ENCODE data around the gene GRPEL2.
A peak's percentile ranks its signal among the peaks of the same experiment; 100 is the strongest.

Gene GRPEL2

DNA sequence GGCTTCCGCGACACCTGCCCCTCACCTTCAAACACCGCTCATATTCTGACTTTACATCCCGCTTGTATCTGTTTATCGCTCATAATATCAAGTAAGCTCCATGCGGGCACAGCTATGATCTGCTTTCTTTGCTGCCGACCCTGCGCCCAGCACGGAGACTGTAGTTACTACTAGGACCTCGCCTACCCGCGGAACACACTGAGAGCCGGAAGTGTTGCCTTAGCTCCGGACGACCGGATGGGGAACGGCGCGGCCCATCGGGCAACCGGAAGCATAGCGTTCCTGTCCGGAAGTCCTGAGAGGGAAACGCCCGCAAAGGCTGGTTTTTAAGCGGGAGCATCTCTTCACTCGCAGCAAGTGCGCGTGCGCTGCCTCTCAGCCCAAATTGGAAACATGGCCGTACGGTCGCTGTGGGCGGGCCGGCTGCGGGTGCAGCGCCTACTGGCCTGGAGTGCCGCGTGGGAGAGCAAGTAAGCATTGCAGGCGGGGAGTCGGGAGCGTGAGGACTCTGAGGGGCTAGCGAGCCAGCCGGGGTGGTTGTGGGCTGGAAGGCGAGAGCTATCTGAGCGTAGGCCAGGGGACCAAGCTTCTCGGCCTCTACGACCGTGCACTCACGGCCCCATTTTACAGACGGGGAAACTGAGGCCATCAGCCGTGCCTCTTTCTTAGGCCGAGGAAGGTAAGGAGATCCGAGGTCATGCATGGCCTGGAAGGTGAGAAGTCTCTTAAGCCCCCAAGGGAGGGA lies at the start of gene GRPEL2:
GRPEL2 (plus strand) TSS at position 353 of the 745 bp plus-strand sequence; CDS start at position 394, 41 bp downstream.
- DNase-seq (ENCODE audit: low read depth) = peak; percentile 97

- DNase-seq (ENCODE audit: low read depth) = no peak
Measured at GRCh38 chr5:149297340-149298025, 47.8 kb upstream of the GRPEL2 start.

GRCh38 chr5:149298163-149298562 lies 47.1 kb upstream of the GRPEL2 start:
- DNase-seq (ENCODE audit: low read depth) = no peak

- DNase-seq (ENCODE audit: low read depth) = no peak
Measured at GRCh38 chr5:149298842-149299404, 46.4 kb upstream of the GRPEL2 start.

DNA sequence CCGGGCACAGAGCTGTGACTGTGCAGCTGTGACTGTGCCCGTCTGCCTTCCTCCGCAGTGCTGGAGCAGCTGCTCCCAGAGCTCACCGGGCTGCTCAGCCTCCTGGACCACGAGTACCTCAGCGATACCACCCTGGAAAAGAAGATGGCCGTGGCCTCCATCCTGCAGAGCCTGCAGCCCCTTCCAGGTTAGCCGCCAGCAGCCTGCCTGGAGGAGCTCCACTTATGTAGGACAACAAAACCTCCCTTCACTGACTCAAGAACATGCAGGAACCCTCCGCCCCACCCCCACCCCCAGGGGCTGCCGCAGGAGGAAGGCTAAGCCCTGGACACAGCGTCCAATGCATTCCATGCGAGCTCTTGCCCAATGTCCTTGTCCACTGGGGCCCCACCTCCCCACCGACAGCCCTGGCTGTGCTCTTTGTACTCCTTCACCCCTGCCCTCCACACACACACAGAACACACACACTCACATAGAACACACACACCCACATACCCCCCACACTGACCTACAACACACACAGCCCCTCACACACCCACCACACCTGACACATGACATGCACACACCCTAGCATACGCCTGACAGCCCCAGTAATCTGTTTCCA lies 45.7 kb upstream of the GRPEL2 start:
- DNase-seq (ENCODE audit: low read depth) = no peak

- no peak for DNase-seq (ENCODE audit: low read depth)
Measured at GRCh38 chr5:149300441-149300840, 44.9 kb upstream of the GRPEL2 start.

DNA sequence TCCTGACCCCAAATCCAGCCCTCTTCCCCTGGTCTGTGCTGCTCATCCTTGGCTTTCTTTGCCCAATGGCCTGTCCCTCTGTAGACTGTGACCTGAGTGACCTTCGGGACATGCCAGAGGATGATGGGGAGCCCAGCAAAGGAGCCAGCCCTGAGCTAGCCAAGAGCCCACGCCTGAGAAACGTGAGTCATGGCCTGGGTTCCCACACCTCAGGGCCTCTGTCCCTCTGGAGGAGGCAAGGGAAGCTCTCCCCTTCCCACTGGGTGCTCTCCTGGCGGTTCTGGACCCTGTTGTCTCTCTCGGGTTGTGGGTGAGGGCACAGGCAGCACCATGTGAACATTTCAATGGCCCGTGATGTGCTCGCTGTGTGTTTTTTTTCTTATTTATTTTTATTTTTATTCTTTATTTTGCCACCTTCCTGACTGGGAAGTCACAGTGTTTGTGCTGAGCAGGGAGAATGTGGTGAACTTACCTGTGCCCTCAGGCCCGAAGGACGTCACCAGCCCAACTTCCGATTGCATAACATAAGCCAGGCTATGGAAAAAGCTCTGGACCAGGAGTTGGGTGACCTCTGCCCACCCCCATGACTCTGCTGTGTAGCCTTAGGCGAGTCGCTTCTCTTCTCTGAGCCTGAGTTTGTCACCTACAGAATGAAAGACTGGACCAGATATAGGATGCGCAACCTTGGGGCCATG lies 44.1 kb upstream of the GRPEL2 start:
- no peak for DNase-seq (ENCODE audit: low read depth)

GRCh38 chr5:149301744-149302380 lies 43.4 kb upstream of the GRPEL2 start:
- DNase-seq (ENCODE audit: low read depth) = no peak

- DNase-seq (ENCODE audit: low read depth) = no peak
Measured at GRCh38 chr5:149302641-149303040, 42.7 kb upstream of the GRPEL2 start.

DNA sequence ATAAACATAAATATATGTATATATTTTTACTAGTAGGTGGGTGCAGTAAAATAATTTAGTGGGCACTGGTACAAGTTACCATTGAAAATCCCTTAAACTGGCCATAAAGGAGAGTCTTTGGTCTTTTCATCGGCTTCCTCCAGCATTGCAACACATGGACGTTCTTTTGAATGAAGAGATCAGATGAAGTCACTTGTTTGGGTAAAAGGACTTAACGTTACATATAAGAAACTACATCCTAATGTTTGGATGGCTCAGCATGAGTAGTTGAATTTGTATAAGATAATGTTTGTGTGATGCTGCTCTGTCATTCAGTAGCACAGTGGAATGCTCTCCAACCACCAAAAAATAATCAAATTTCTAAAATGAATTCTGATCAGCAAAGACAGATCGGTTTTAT lies 42.1 kb upstream of the GRPEL2 start:
- no peak for DNase-seq (ENCODE audit: low read depth)

- no peak for DNase-seq (ENCODE audit: low read depth)
Measured at GRCh38 chr5:149304195-149305078, 40.9 kb upstream of the GRPEL2 start.

DNA sequence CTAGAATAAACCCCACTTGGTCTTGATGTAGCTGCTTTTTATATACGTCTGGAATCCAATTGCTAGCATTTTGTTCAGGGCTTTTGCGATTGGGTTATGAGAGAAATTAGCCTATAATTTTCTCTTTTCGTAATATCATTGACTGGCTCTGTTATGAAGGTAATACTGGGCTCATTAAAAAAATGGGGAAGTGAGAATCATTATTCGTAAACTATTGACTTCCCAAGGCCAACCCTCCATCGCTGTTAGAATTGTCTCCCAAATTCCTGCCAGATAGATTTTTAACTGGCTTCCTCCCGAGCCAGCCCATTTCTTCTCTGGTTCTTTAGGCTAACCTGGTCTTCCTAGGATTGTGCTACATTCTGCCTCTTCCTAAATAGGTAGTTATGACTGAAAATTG lies 35.9 kb upstream of the GRPEL2 start:
- no peak for DNase-seq (ENCODE audit: low read depth)

DNA sequence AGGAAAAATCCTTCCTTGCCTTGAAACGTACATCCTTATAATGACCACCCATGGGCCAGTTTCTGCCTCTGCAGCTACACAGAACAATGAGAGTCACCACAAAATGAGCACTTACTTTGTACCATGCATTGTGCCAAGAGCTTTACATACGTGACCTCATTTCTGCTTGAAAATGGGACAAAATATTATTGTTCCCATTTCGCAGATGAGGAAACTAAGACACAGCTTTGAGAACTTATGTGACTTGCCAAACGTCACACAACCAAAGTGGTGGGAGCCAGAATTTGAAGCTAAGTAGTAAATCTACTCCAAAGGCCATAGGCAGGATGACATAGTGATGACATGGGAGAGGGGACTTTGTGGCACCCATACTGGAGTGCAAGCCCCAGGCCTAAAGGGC lies 34.8 kb upstream of the GRPEL2 start:
- no peak for DNase-seq (ENCODE audit: low read depth)

DNA sequence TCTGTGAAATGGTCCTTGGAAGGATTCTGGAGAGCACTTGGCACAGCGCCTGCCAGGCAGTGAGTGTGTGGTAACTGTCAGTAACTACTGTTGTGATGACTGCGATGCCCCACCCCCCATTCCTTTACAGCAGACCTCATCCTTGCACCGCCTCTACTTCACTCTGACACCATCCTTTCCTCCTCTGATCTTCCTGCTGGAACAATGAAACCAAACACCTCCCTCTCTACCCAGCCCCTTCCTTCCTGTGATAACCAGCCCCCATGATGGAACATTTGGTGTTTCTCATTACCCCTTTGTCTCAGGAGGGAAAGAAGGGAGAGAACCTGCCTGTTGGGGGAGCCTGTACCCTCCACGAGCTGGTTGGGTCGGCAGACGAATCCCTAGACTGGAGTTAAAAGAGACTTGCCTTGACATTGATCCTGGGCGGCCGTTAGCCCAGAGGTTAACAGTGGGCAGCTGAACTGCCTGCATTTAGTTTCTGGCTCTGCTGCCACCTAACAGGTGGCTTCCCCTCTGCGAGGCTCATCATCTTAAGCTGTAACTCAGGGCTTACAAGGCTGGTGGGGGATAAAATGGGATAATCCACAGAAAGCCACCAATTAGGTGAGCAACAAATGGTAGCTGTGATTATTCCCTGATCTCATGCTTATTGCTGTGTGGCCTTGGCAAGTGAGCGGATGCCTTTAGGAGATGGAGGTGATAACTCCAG lies 34.2 kb upstream of the GRPEL2 start:
- DNase-seq (ENCODE audit: low read depth) = peak; percentile 44

- no peak for DNase-seq (ENCODE audit: low read depth)
Measured at GRCh38 chr5:149313151-149313841, 32.0 kb upstream of the GRPEL2 start.

GRCh38 chr5:149314571-149315111 lies 30.7 kb upstream of the GRPEL2 start:
- DNase-seq (ENCODE audit: low read depth) = no peak

GRCh38 chr5:149315753-149316152 lies 29.5 kb upstream of the GRPEL2 start:
- no peak for DNase-seq (ENCODE audit: low read depth)

GRCh38 chr5:149317281-149318048 lies 27.8 kb upstream of the GRPEL2 start:
- DNase-seq (ENCODE audit: low read depth) = peak; percentile 27

Data from fibroblast of gingiva (primary cell).